Aorta (tissue), 5 donors: ENCODE measurements around the gene LSAMP. TPM values are rescaled to one million over a fixed set of nuclear protein-coding genes. Genes with fewer than 3 reads are reported as not detected.

Experiments
- ATAC-seq: fragments of 200-7000 bp; cut with Tn5 transposase; one replicate; pipeline ENCODE4 v1.9.1; 2022; ENCODE audit warnings: moderate library complexity; ENCODE audit not compliant: low FRiP score
- DNase-seq, 2 donors: peaks; one replicate each; pipeline ENCODE4 v3.0.0-alpha.2; 2020
- H3K27ac ChIP-seq, 2 donors: one replicate each; pipeline ENCODE4 v1.5.1; 2013; ENCODE audit warnings: low read length in 2 of 2, mild to moderate bottlenecking in 2 of 2, moderate library complexity in 2 of 2, control low read depth in 1 of 2, inconsistent platforms in 1 of 2, low read depth in 1 of 2
- H3K27me3 ChIP-seq, 2 donors: one replicate each; pipeline ENCODE4 v1.6.1; 2013; ENCODE audit warnings: control low read depth in 1 of 2, low read length in 1 of 2, mild to moderate bottlenecking in 1 of 2, moderate library complexity in 1 of 2; ENCODE audit not compliant: insufficient read depth in 2 of 2, control insufficient read depth in 1 of 2
- H3K36me3 ChIP-seq, 2 donors: one replicate each; pipeline ENCODE4 v1.6.1; 2013; ENCODE audit warnings: control low read depth in 1 of 2, low read length in 1 of 2, mild to moderate bottlenecking in 1 of 2; ENCODE audit not compliant: insufficient read depth in 2 of 2, control insufficient read depth in 1 of 2
- H3K4me1 ChIP-seq, 2 donors: one replicate each; pipeline ENCODE4 v1.6.1; 2013; ENCODE audit warnings: low read length in 2 of 2, control low read depth in 1 of 2, mild to moderate bottlenecking in 1 of 2, moderate library complexity in 1 of 2; ENCODE audit not compliant: insufficient read depth in 2 of 2, control insufficient read depth in 1 of 2
- H3K4me3 ChIP-seq, 2 donors: one replicate each; pipeline ENCODE4 v1.5.1; 2013; ENCODE audit warnings: low read length in 2 of 2, control low read depth in 1 of 2, mild to moderate bottlenecking in 1 of 2
- H3K9me3 ChIP-seq: one replicate; pipeline ENCODE4 v1.6.1; 2013; ENCODE audit warnings: mild to moderate bottlenecking, low read length; ENCODE audit not compliant: control insufficient read depth
- WGBS, 2 donors: extraction: QIAGEN DNeasy Blood & Tissue Kit; methylation state at CpG; one replicate each; pipeline ENCODE4 v1.1.7; 2013; 5-methylcytosine and 5-hydroxymethylcytosine counted together
- intact Hi-C, 2 donors: fragments of 100-400 bp; cut with DNase I; formaldehyde crosslinking; loops; one replicate each; pipeline versions ENCODE4 v1.14.2 to v1.15.0; 2022
- polyA plus RNA-seq, 2 donors: library from polyadenylated mRNA; stranded (reverse); fragments of 200-250 nt; gene quantifications; one replicate each; pipeline ENCODE4 v1.2.3, GENCODE V29; 2013
- total RNA-seq, 2 donors: library from RNA; stranded (reverse); fragmentation: NEBNext Ultra II Directional; extraction: Animal tissue kit (Norgen Biotek cat#: 25700); gene quantifications; one replicate each; pipeline ENCODE4 v1.2.1, GENCODE V29; 2021
- donor health status: healthy with polysubstance abuse.
- donor health status: Bipolar disorder and iron deficiency.
- donor health status: DM: no; HTN: no; CAD: no.
- donor health status: DM: no; HTN: no; CAD: no.
- donor health status: DM: yes; HTN: yes; CAD: no.

The LSAMP gene
- total and polyA plus RNA-seq, 4 donors, result 0.38 to 7.8 (median 0.88) TPM; not detected in 1

- DNase-seq, result no peak
- Histone ChIP-seq H3K4me1 (no peaks in the 10 kb centered on the region), H3K27me3 (no peaks in the 10 kb centered on the region), H3K36me3 (no peaks in the 10 kb centered on the region), H3K4me3 (no peak overlapping the region), H3K9me3 (no peaks in the 10 kb centered on the region), H3K27ac (no peak overlapping the region)
- intact Hi-C loops, result no loop called here
- 84 to 87% methylated on average over 1 of the region's 1 CpG for WGBS, 2 donors
- no peak for ATAC-seq
Observed at GRCh38 chr3:115915061-115915460, 530.2 kb downstream of the LSAMP start.

GRCh38 chr3:115913069-115913686 is 532.1 kb downstream of the LSAMP start:
- DNase-seq, result no peak
- Histone ChIP-seq H3K27me3 (no peaks in the 10 kb centered on the region), H3K9me3 (no peaks in the 10 kb centered on the region), H3K36me3 (no peaks in the 10 kb centered on the region), H3K27ac (no peak overlapping the region), H3K4me3 (no peak overlapping the region), H3K4me1 (no peaks in the 10 kb centered on the region)
- WGBS, 2 donors, result 75 to 76% methylated on average over 4 of the region's 4 CpGs
- no peak for ATAC-seq
- intact Hi-C loops, result no loop called here

- 76 to 78% methylated on average over 2 of the region's 2 CpGs for WGBS, 2 donors
- ATAC-seq (no peak), DNase-seq (no peak)
- no peak overlapping the region for H3K4me3 ChIP-seq
- H3K27me3 ChIP-seq, result no peaks in the 10 kb centered on the region
- H3K9me3 ChIP-seq, result no peaks in the 10 kb centered on the region
- intact Hi-C loops, result no loop called here
- H3K36me3 ChIP-seq, result no peaks in the 10 kb centered on the region
- H3K4me1 ChIP-seq, result no peaks in the 10 kb centered on the region
- H3K27ac ChIP-seq, result no peak overlapping the region
Observed at GRCh38 chr3:115912372-115912771, 532.9 kb downstream of the LSAMP start.

GRCh38 chr3:115905871-115906270 is 539.4 kb downstream of the LSAMP start:
- ATAC-seq (no peak), DNase-seq (no peak)
- no peaks in the 10 kb centered on the region for H3K9me3 ChIP-seq
- no peak overlapping the region for H3K4me3 ChIP-seq
- H3K4me1 ChIP-seq, result no peaks in the 10 kb centered on the region
- H3K27ac ChIP-seq, result no peak overlapping the region
- WGBS, 2 donors, result 76 to 84% methylated on average over 2 of the region's 2 CpGs
- no peaks in the 10 kb centered on the region for H3K36me3 ChIP-seq
- H3K27me3 ChIP-seq, result no peaks in the 10 kb centered on the region
- intact Hi-C loops, result no loop called here

GRCh38 chr3:115903843-115904242 is 541.4 kb downstream of the LSAMP start:
- 92 to 93% methylated on average over 2 of the region's 2 CpGs for WGBS, 2 donors
- no peaks in the 10 kb centered on the region for H3K9me3 ChIP-seq
- H3K36me3 ChIP-seq, result no peaks in the 10 kb centered on the region
- intact Hi-C loops, result no loop called here
- no peak for ATAC-seq
- no peak overlapping the region for H3K4me3 ChIP-seq
- DNase-seq, result no peak
- no peaks in the 10 kb centered on the region for H3K4me1 ChIP-seq
- no peak overlapping the region for H3K27ac ChIP-seq
- no peaks in the 10 kb centered on the region for H3K27me3 ChIP-seq

GRCh38 chr3:115901008-115901407 is 544.3 kb downstream of the LSAMP start:
- H3K27me3 ChIP-seq, result no peaks in the 10 kb centered on the region
- H3K36me3 ChIP-seq, result no peaks in the 10 kb centered on the region
- ATAC-seq, result no peak
- H3K9me3 ChIP-seq, result no peaks in the 10 kb centered on the region
- no peak for DNase-seq
- no peak overlapping the region for H3K4me3 ChIP-seq
- no peak overlapping the region for H3K27ac ChIP-seq
- no peaks in the 10 kb centered on the region for H3K4me1 ChIP-seq
- intact Hi-C loops, result no loop called here

- H3K27ac ChIP-seq, result no peak overlapping the region
- intact Hi-C loops, result no loop called here
Observed at GRCh38 chr3:115899535-115899934, 545.8 kb downstream of the LSAMP start.

GRCh38 chr3:115898656-115899410 is 546.5 kb downstream of the LSAMP start:
- H3K27ac ChIP-seq, result no peak overlapping the region
- ATAC-seq (no peak), DNase-seq (no peak)
- H3K9me3 ChIP-seq, result no peaks in the 10 kb centered on the region
- no peaks in the 10 kb centered on the region for H3K27me3 ChIP-seq
- WGBS, 2 donors, result 71 to 72% methylated on average over 3 of the region's 3 CpGs
- intact Hi-C loops, result no loop called here
- H3K4me3 ChIP-seq, result no peak overlapping the region
- no peaks in the 10 kb centered on the region for H3K36me3 ChIP-seq
- H3K4me1 ChIP-seq, result no peaks in the 10 kb centered on the region

More at GRCh38 chr3:115899535-115899934, 545.8 kb downstream of the LSAMP start:
- no peak overlapping the region for H3K4me3 ChIP-seq
- ATAC-seq (no peak), DNase-seq (no peak)
- WGBS, 2 donors, result 69 to 76% methylated on average over 3 of the region's 3 CpGs
- no peaks in the 10 kb centered on the region for H3K27me3 ChIP-seq
- H3K4me1 ChIP-seq, result no peaks in the 10 kb centered on the region
- no peaks in the 10 kb centered on the region for H3K9me3 ChIP-seq
- no peaks in the 10 kb centered on the region for H3K36me3 ChIP-seq

GRCh38 chr3:115891006-115891636 is 554.2 kb downstream of the LSAMP start:
- H3K9me3 ChIP-seq, result no peaks in the 10 kb centered on the region
- H3K27ac ChIP-seq, result no peak overlapping the region
- 91 to 93% methylated on average over 2 of the region's 2 CpGs for WGBS, 2 donors
- intact Hi-C loops, result no loop called here
- no peaks in the 10 kb centered on the region for H3K27me3 ChIP-seq
- H3K36me3 ChIP-seq, result no peaks in the 10 kb centered on the region
- no peak overlapping the region for H3K4me3 ChIP-seq
- ATAC-seq (no peak), DNase-seq (no peak)
- no peaks in the 10 kb centered on the region for H3K4me1 ChIP-seq
